K562 (cell line): ENCODE results near the gene PRODH. TPM values are rescaled to one million over a fixed set of nuclear protein-coding genes. Genes with fewer than 3 reads are reported as not detected.

Source experiments
- CCNT2 ChIP-seq: IDR thresholded peaks from 2 replicates; pipeline ENCODE4 v1.6.1; 2011; ENCODE audit warnings: borderline replicate concordance, low read depth, mild to moderate bottlenecking, moderate library complexity, mixed read lengths, low read length; ENCODE audit not compliant: insufficient read length; ENCODE audit errors: extremely low read depth
- CEBPB ChIP-seq: fragments of 450-650 bp; IDR thresholded peaks from 2 replicates; pipeline ENCODE4 v1.6.1; 2016; ENCODE audit warnings: missing genetic modification characterization, missing compliant biosample characterization
- ELF4 ChIP-seq: fragments of 450-650 bp; formaldehyde crosslinking; IDR thresholded peaks from 2 replicates; pipeline ENCODE4 v1.4.0; 2022; ENCODE audit warnings: missing genetic modification characterization
- FOSL1 ChIP-seq: fragments of 200-800 bp; sonication (Bioruptor generic); conservative IDR thresholded peaks from 2 replicates; pipeline ENCODE4 v1.6.1; 2016; ENCODE audit warnings: missing genetic modification characterization, missing compliant biosample characterization
- MYNN ChIP-seq, 2 experiments: sonication (generic); formaldehyde crosslinking in 1 of 2; IDR thresholded peaks; 2 replicates each; pipeline versions ENCODE4 v1.5.0 to v1.6.1; 2016 to 2020; ENCODE audit warnings: antibody characterized with exemption in 1 of 2, missing genetic modification reagents in 1 of 2
- SMC3 ChIP-seq: conservative IDR thresholded peaks from 2 replicates; pipeline ENCODE4 v1.6.1; 2011; ENCODE audit warnings: low read depth, low read length, improper control_type of control experiment; ENCODE audit not compliant: insufficient read depth
- SPI1 ChIP-seq: IDR thresholded peaks from 2 replicates; pipeline ENCODE4 v1.6.1; 2011; ENCODE audit warnings: low read depth, low read length, control low read depth, borderline replicate concordance
- TEAD4 ChIP-seq, 2 experiments: sonication (generic) in 1 of 2; formaldehyde crosslinking in 1 of 2; IDR thresholded peaks; 2 replicates each; pipeline versions ENCODE4 v1.6.1 to v1.8.0; 2012 to 2022; ENCODE audit warnings: borderline replicate concordance in 1 of 2, inconsistent platforms in 1 of 2, low read length in 1 of 2, mild to moderate bottlenecking in 1 of 2, missing genetic modification reagents in 1 of 2
- polyA plus RNA-seq, 8 experiments: library from polyadenylated mRNA; depleted of rRNA in 4 of 8; stranded (reverse) in 5 of 8; unstranded in 3 of 8; fragments of >200 nt; fragmentation: Nextera tagmentation in 2 of 8; fragmentation: Illumina TruSeq in 1 of 8; extraction: Ambion mirVana in 2 of 8; extraction: Trizol in 1 of 8; gene quantifications; 2 replicates each; pipeline versions ENCODE4 v1.2.1 to v1.2.3, GENCODE V29; 2011 to 2014; ENCODE audit warnings: inconsistent platforms in 1 of 8, missing spikeins in 1 of 8
- total RNA-seq, 7 experiments: library from RNA; depleted of rRNA in 6 of 7; stranded (reverse); fragments of >200 nt in 6 of 7; fragmentation: Illumina TruSeq in 2 of 7; extraction: Trizol in 2 of 7; gene quantifications; 2 replicates each; pipeline versions ENCODE4 v1.2.1 to v1.2.3, GENCODE V29; 2011 to 2021; ENCODE audit warnings: low replicate concordance in 1 of 7
- TF ChIP-seq, protein P1 (sequence below): fragments of 450-650 bp; formaldehyde crosslinking; IDR thresholded peaks from 2 replicates; pipeline ENCODE4 v1.4.0; 2020; ENCODE audit warnings: mild to moderate bottlenecking, moderate library complexity
- TF ChIP-seq, protein P2 (sequence below): sonication (generic); formaldehyde crosslinking; IDR thresholded peaks from 2 replicates; pipeline ENCODE4 v1.8.1; 2023; ENCODE audit warnings: mild to moderate bottlenecking, missing genetic modification reagents
- TF ChIP-seq, protein P3 (sequence below): fragments of 250-450 bp; sonication (Bioruptor Pico); IDR thresholded peaks from 2 replicates; pipeline ENCODE4 v1.5.0; 2021
- TF ChIP-seq, protein P4 (sequence below): sonication (generic); formaldehyde crosslinking; IDR thresholded peaks from 2 replicates; pipeline ENCODE4 v1.8.1; 2022; ENCODE audit warnings: missing genetic modification reagents
- TF ChIP-seq, protein P5 (sequence below): conservative IDR thresholded peaks from 2 replicates; pipeline ENCODE4 v1.6.1; 2011; ENCODE audit warnings: low read depth, mild to moderate bottlenecking, low read length; ENCODE audit not compliant: control insufficient read depth
- TF ChIP-seq, protein P6 (sequence below): fragments of 250-450 bp; sonication (Bioruptor Pico); IDR thresholded peaks from 2 replicates; pipeline ENCODE4 v1.5.0; 2020; ENCODE audit warnings: mild to moderate bottlenecking, borderline replicate concordance

Gene PRODH
- total and polyA plus RNA-seq, 9 of the 15 experiments (the other 6 are each of a cell fraction or from before 2014, with no cell fraction given) = 0.07 to 0.11 TPM; not detected in 7

DNA sequence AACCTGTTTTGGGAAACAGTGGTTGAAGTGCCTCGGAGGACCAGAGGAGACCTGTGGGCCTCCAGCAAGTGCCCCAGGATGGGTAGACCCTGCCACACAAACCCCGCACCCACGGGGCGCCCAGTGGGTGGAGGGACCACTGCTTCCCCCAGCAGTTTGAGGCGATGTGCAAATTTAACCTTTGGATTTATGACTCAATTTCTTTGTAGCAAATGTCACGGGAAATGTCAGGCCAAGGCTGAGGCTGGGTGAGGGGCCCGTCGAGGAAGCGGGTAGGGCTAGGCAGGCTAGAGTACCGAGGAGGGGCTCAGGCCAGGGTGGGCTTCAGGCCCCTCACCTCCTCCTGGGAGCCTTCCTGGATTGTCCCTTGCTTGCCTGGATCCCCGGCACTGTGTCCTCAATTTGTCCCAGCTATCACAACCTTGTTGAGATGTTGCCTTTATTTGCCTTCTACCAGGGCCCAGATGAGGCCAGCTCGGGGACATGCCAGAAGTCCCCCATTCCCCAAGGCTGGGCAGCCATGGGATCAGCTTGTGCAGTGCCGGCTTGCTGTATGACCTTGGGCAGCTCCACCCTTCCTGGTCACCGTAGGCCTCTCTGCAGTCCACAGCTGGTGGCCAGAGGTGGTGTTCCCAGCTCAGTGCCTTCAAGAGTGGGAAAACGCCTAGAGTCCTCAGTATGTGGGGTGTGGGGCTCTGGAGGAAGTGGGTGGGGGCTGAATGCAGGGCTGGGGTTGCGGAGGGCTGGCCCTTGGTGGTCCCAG, 39.5 kb upstream of the PRODH start (continued):
- TF ChIP-seq, protein P1, sequence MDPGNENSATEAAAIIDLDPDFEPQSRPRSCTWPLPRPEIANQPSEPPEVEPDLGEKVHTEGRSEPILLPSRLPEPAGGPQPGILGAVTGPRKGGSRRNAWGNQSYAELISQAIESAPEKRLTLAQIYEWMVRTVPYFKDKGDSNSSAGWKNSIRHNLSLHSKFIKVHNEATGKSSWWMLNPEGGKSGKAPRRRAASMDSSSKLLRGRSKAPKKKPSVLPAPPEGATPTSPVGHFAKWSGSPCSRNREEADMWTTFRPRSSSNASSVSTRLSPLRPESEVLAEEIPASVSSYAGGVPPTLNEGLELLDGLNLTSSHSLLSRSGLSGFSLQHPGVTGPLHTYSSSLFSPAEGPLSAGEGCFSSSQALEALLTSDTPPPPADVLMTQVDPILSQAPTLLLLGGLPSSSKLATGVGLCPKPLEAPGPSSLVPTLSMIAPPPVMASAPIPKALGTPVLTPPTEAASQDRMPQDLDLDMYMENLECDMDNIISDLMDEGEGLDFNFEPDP (CRISPR knock-in tag) = no peak
- TF ChIP-seq CCNT2 (no peak), TEAD4 (IDR thresholded peaks at IDR 0.05; ENCODE audit: low read length) (no peak), TEAD4 (CRISPR knock-in tag; IDR thresholded peaks at IDR 0.05; ENCODE audit: borderline replicate concordance) (0 out of 2 replicates have a peak, but pooled peaks have one; percentile 69), MYNN (IDR thresholded peaks at IDR 0.05) (no peak), MYNN (CRISPR knock-in tag; IDR thresholded peaks at IDR 0.05) (no peak), FOSL1 (tag) (no peak), CEBPB (no peak), ELF4 (CRISPR knock-in tag) (no peak), SMC3 (no peak), SPI1 (no peak)
- TF ChIP-seq, protein P2, sequence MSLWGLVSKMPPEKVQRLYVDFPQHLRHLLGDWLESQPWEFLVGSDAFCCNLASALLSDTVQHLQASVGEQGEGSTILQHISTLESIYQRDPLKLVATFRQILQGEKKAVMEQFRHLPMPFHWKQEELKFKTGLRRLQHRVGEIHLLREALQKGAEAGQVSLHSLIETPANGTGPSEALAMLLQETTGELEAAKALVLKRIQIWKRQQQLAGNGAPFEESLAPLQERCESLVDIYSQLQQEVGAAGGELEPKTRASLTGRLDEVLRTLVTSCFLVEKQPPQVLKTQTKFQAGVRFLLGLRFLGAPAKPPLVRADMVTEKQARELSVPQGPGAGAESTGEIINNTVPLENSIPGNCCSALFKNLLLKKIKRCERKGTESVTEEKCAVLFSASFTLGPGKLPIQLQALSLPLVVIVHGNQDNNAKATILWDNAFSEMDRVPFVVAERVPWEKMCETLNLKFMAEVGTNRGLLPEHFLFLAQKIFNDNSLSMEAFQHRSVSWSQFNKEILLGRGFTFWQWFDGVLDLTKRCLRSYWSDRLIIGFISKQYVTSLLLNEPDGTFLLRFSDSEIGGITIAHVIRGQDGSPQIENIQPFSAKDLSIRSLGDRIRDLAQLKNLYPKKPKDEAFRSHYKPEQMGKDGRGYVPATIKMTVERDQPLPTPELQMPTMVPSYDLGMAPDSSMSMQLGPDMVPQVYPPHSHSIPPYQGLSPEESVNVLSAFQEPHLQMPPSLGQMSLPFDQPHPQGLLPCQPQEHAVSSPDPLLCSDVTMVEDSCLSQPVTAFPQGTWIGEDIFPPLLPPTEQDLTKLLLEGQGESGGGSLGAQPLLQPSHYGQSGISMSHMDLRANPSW (CRISPR knock-in tag) = no peak
- TF ChIP-seq, protein P3, sequence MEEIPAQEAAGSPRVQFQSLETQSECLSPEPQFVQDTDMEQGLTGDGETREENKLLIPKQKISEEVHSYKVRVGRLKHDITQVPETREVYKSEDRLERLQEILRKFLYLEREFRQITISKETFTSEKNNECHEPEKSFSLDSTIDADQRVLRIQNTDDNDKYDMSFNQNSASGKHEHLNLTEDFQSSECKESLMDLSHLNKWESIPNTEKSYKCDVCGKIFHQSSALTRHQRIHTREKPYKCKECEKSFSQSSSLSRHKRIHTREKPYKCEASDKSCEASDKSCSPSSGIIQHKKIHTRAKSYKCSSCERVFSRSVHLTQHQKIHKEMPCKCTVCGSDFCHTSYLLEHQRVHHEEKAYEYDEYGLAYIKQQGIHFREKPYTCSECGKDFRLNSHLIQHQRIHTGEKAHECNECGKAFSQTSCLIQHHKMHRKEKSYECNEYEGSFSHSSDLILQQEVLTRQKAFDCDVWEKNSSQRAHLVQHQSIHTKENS = no peak
- TF ChIP-seq, protein P4, sequence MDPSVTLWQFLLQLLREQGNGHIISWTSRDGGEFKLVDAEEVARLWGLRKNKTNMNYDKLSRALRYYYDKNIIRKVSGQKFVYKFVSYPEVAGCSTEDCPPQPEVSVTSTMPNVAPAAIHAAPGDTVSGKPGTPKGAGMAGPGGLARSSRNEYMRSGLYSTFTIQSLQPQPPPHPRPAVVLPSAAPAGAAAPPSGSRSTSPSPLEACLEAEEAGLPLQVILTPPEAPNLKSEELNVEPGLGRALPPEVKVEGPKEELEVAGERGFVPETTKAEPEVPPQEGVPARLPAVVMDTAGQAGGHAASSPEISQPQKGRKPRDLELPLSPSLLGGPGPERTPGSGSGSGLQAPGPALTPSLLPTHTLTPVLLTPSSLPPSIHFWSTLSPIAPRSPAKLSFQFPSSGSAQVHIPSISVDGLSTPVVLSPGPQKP (CRISPR knock-in tag) = 0 out of 2 replicates have a peak, but pooled peaks have one; percentile 16
- TF ChIP-seq, protein P5, sequence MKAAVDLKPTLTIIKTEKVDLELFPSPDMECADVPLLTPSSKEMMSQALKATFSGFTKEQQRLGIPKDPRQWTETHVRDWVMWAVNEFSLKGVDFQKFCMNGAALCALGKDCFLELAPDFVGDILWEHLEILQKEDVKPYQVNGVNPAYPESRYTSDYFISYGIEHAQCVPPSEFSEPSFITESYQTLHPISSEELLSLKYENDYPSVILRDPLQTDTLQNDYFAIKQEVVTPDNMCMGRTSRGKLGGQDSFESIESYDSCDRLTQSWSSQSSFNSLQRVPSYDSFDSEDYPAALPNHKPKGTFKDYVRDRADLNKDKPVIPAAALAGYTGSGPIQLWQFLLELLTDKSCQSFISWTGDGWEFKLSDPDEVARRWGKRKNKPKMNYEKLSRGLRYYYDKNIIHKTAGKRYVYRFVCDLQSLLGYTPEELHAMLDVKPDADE = no peak
- TF ChIP-seq, protein P6, sequence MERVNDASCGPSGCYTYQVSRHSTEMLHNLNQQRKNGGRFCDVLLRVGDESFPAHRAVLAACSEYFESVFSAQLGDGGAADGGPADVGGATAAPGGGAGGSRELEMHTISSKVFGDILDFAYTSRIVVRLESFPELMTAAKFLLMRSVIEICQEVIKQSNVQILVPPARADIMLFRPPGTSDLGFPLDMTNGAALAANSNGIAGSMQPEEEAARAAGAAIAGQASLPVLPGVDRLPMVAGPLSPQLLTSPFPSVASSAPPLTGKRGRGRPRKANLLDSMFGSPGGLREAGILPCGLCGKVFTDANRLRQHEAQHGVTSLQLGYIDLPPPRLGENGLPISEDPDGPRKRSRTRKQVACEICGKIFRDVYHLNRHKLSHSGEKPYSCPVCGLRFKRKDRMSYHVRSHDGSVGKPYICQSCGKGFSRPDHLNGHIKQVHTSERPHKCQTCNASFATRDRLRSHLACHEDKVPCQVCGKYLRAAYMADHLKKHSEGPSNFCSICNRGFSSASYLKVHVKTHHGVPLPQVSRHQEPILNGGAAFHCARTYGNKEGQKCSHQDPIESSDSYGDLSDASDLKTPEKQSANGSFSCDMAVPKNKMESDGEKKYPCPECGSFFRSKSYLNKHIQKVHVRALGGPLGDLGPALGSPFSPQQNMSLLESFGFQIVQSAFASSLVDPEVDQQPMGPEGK (CRISPR knock-in tag) = no peak
